Trophoblast cell (in vitro differentiated cells and primary cell): Measurements from ENCODE around the gene LY86.
"Not testable (repeated sequence)": the region's sequence is repeated elsewhere in the genome, so short reads cannot be mapped to it uniquely, and the experiment has no call there.

Experiments
- DNase-seq, 2 donors: peaks; one replicate each; pipeline ENCODE4 v3.0.0-alpha.2; 2016
- H2AFZ ChIP-seq: 2 replicates; pipeline ENCODE4 v1.6.1; 2013; ENCODE audit warnings: low read length, moderate library complexity, mild to moderate bottlenecking; ENCODE audit not compliant: insufficient read depth, poor library complexity
- H2AK5ac ChIP-seq: 2 replicates; pipeline ENCODE4 v1.6.1; 2013; ENCODE audit warnings: mild to moderate bottlenecking, low read length
- H2BK120ac ChIP-seq: 2 replicates; pipeline ENCODE4 v1.6.1; 2013; ENCODE audit warnings: low read length, mild to moderate bottlenecking, moderate library complexity; ENCODE audit not compliant: insufficient read depth, poor library complexity
- H2BK12ac ChIP-seq: 2 replicates; pipeline ENCODE4 v1.6.1; 2013; ENCODE audit warnings: mild to moderate bottlenecking, low read length, moderate library complexity
- H2BK5ac ChIP-seq: 2 replicates; pipeline ENCODE4 v1.6.1; 2013; ENCODE audit warnings: low read length, low read depth, moderate library complexity, mild to moderate bottlenecking; ENCODE audit not compliant: poor library complexity
- H3K14ac ChIP-seq: 2 replicates; pipeline ENCODE4 v1.6.1; 2013; ENCODE audit warnings: mild to moderate bottlenecking, low read length
- H3K18ac ChIP-seq: 2 replicates; pipeline ENCODE4 v1.6.1; 2013; ENCODE audit warnings: mild to moderate bottlenecking, low read length
- H3K23ac ChIP-seq: 2 replicates; pipeline ENCODE4 v1.6.1; 2013; ENCODE audit warnings: low read length
- H3K27ac ChIP-seq: 2 replicates; pipeline ENCODE4 v1.5.1; 2013; ENCODE audit warnings: low read depth, mild to moderate bottlenecking, inconsistent platforms, low read length, moderate library complexity
- H3K27me3 ChIP-seq: 2 replicates; pipeline ENCODE4 v1.6.1; 2013; ENCODE audit warnings: inconsistent platforms, mild to moderate bottlenecking, low read length, moderate library complexity; ENCODE audit not compliant: insufficient read depth
- H3K36me3 ChIP-seq, 2 experiments: 1 replicate in 1 of 2; 2 replicates in 1 of 2; pipeline ENCODE4 v1.6.1; 2013; ENCODE audit warnings: low read length in 2 of 2, mild to moderate bottlenecking in 2 of 2, moderate library complexity in 1 of 2; ENCODE audit not compliant: insufficient read depth in 2 of 2, control insufficient read depth in 1 of 2
- H3K4ac ChIP-seq: 2 replicates; pipeline ENCODE4 v1.6.1; 2013; ENCODE audit warnings: low read depth, mild to moderate bottlenecking, low read length, moderate library complexity
- H3K4me1 ChIP-seq, 2 experiments: 1 replicate in 1 of 2; 2 replicates in 1 of 2; pipeline ENCODE4 v1.6.1; 2013; ENCODE audit warnings: low read length in 2 of 2, mild to moderate bottlenecking in 2 of 2, moderate library complexity in 1 of 2; ENCODE audit not compliant: insufficient read depth in 2 of 2, control insufficient read depth in 1 of 2
- H3K4me2 ChIP-seq: 2 replicates; pipeline ENCODE4 v1.6.1; 2013; ENCODE audit warnings: inconsistent platforms, mild to moderate bottlenecking, low read length, moderate library complexity
- H3K4me3 ChIP-seq: 2 replicates; pipeline ENCODE4 v1.5.1; 2013; ENCODE audit warnings: mild to moderate bottlenecking, low read depth, low read length, inconsistent platforms
- H3K79me1 ChIP-seq: one replicate; pipeline ENCODE4 v1.6.1; 2013; ENCODE audit warnings: low read length
- H3K79me2 ChIP-seq: 2 replicates; pipeline ENCODE4 v1.6.1; 2013; ENCODE audit warnings: low read length, mild to moderate bottlenecking; ENCODE audit not compliant: control insufficient read depth, insufficient read depth, poor library complexity
- H3K9ac ChIP-seq: 2 replicates; pipeline ENCODE4 v1.6.1; 2013; ENCODE audit warnings: mild to moderate bottlenecking, low read length
- H3K9me3 ChIP-seq: 2 replicates; pipeline ENCODE4 v1.6.1; 2013; ENCODE audit warnings: low read depth, mild to moderate bottlenecking, control low read depth, inconsistent platforms, low read length; ENCODE audit not compliant: insufficient read depth
- H4K12ac ChIP-seq: 2 replicates; pipeline ENCODE4 v1.6.1; 2013; ENCODE audit warnings: low read depth, mild to moderate bottlenecking, low read length, moderate library complexity
- H4K8ac ChIP-seq: 2 replicates; pipeline ENCODE4 v1.6.1; 2013; ENCODE audit warnings: low read depth, mild to moderate bottlenecking, low read length, moderate library complexity
- H4K91ac ChIP-seq: one replicate; pipeline ENCODE4 v1.6.1; 2013; ENCODE audit warnings: low read depth, mild to moderate bottlenecking, low read length, moderate library complexity
- WGBS: extraction: QIAGEN DNeasy Blood & Tissue Kit; methylation state at CpG from one replicate; pipeline ENCODE4 v1.1.7; 2013; ENCODE audit warnings: missing lambda C conversion rate; ENCODE audit not compliant: insufficient read length, insufficient coverage; ENCODE audit errors: extremely low coverage; 5-methylcytosine and 5-hydroxymethylcytosine counted together

The LY86 gene

GRCh38 chr6:6670150-6670549, 81.6 kb downstream of the LY86 start:
- not testable (repeated sequence) for H3K4me1 ChIP-seq, H2BK5ac ChIP-seq, H4K8ac ChIP-seq, H3K4ac ChIP-seq, H2AFZ ChIP-seq, DNase-seq, H3K79me2 ChIP-seq, H3K4me2 ChIP-seq, H3K18ac ChIP-seq, H3K36me3 ChIP-seq, H3K79me1 ChIP-seq, H3K9ac ChIP-seq, H4K91ac ChIP-seq, H3K14ac ChIP-seq, H2BK12ac ChIP-seq, H3K9me3 ChIP-seq, H4K12ac ChIP-seq, H3K23ac ChIP-seq, H3K4me3 ChIP-seq, H3K27ac ChIP-seq, H2BK120ac ChIP-seq, H3K27me3 ChIP-seq, H2AK5ac ChIP-seq
- WGBS: no CpG with 5 or more reads among the region's 3 CpGs

GRCh38 chr6:6674872-6675271, 86.4 kb downstream of the LY86 start:
- Histone ChIP-seq H3K9me3 (no peaks in the 10 kb centered on the region), H3K27me3 (no peaks in the 10 kb centered on the region), H3K4me2 (no peak overlapping the region), H3K79me2 (no peaks in the 10 kb centered on the region), H4K12ac (no peak overlapping the region), H2AFZ (no peak overlapping the region), H3K27ac (no peak overlapping the region), H4K8ac (no peak overlapping the region), H3K9ac (no peak overlapping the region), H2BK5ac (no peak overlapping the region), H2AK5ac (no peak overlapping the region), H3K23ac (no peak overlapping the region), H3K36me3 (no peaks in the 10 kb centered on the region), H3K79me1 (peaks cover 7% of the 10 kb centered on the region), H3K4me1 (peaks cover 0 to 2% of the 10 kb centered on the region in 2 experiments), H3K4ac (no peak overlapping the region), H2BK12ac (no peak overlapping the region), H3K4me3 (no peak overlapping the region), H4K91ac (no peak overlapping the region), H3K14ac (no peak overlapping the region), H2BK120ac (no peak overlapping the region), H3K18ac (no peak overlapping the region)
- no peak for DNase-seq
- WGBS: no CpG with 5 or more reads among the region's 4 CpGs

- Histone ChIP-seq H3K4me2 (no peak overlapping the region), H3K4ac (no peak overlapping the region), H3K4me1 (peaks cover 0 to 2% of the 10 kb centered on the region in 2 experiments), H3K27ac (no peak overlapping the region), H3K9me3 (no peaks in the 10 kb centered on the region), H2BK120ac (no peak overlapping the region), H3K79me1 (peaks cover 7% of the 10 kb centered on the region), H3K79me2 (no peaks in the 10 kb centered on the region), H3K18ac (no peak overlapping the region), H2BK5ac (no peak overlapping the region), H2AK5ac (no peak overlapping the region), H3K9ac (no peak overlapping the region), H3K4me3 (no peak overlapping the region), H3K27me3 (no peaks in the 10 kb centered on the region), H2AFZ (peak overlapping the region; percentile 52), H2BK12ac (peak overlapping the region; percentile 18), H3K23ac (no peak overlapping the region), H4K8ac (peak overlapping the region; percentile 11), H3K14ac (peak overlapping the region; percentile 46), H4K91ac (peak overlapping the region; percentile 25), H4K12ac (no peak overlapping the region), H3K36me3 (no peaks in the 10 kb centered on the region)
- DNase-seq: peak; percentile 75 to 95
- WGBS: no CpG with 5 or more reads among the region's 7 CpGs
These were observed 88.5 kb downstream of the LY86 start for GRCh38 chr6:6676910-6677441.

- Histone ChIP-seq H3K9ac (no peak overlapping the region), H3K79me2 (no peaks in the 10 kb centered on the region), H3K79me1 (peaks cover 7% of the 10 kb centered on the region), H3K23ac (no peak overlapping the region), H3K4me2 (no peak overlapping the region), H4K91ac (no peak overlapping the region), H3K27me3 (no peaks in the 10 kb centered on the region), H2AFZ (no peak overlapping the region), H2BK5ac (no peak overlapping the region), H3K4me3 (no peak overlapping the region), H2BK120ac (no peak overlapping the region), H4K8ac (no peak overlapping the region), H3K36me3 (no peaks in the 10 kb centered on the region), H2BK12ac (no peak overlapping the region), H3K14ac (no peak overlapping the region), H2AK5ac (no peak overlapping the region), H3K9me3 (no peaks in the 10 kb centered on the region), H3K27ac (peak overlapping the region; percentile 22), H3K4ac (no peak overlapping the region), H3K4me1 (peaks cover 0 to 2% of the 10 kb centered on the region in 2 experiments), H4K12ac (no peak overlapping the region), H3K18ac (no peak overlapping the region)
- DNase-seq: peak; percentile 53 to 64
- WGBS: no CpG with 5 or more reads among the region's 12 CpGs
These were observed 89.7 kb downstream of the LY86 start for GRCh38 chr6:6678185-6678671.
